ENCODE results near the gene MTX3.
A peak's percentile ranks its signal among the peaks of the same experiment; 100 is the strongest.

Gene MTX3

GRCh38 chr5:79966448-79966847, 24.6 kb downstream of the MTX3 start:
- peaks cover 16% of the 10 kb centered on the region for H3K27me3 Mint-ChIP-seq
- peaks cover 23% of the 10 kb centered on the region for H3K4me1 Mint-ChIP-seq
- no peak overlapping the region for H3K27ac Mint-ChIP-seq
- ATAC-seq = no peak
- H3K4me3 Mint-ChIP-seq = no peak overlapping the region
- no peaks in the 10 kb centered on the region for H3K9me3 Mint-ChIP-seq
- no peaks in the 10 kb centered on the region for H3K36me3 Mint-ChIP-seq (ENCODE audit: low read depth)
- DNase-seq = no peak

DNA sequence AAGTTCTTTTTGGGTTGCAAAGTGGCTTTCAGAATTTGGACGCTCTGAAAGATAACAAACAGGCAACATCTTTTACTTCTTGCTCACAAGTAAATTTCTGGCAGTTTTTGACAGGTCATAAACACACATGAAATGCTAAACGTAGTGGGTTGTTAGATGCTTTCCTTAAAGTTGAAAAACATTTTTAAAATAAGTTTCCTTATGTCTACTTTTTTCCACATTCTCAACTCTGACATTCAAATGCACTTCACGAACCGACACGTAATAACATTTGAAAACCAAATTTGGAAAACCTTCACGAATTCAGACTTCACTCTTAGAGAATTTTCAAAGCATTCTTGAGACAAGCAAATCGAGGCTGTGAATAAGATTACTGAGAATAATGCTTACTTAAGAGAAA, 26.9 kb downstream of the MTX3 start:
- Mint-ChIP-seq H3K9me3 (peaks cover 4% of the 10 kb centered on the region), H3K27me3 (peaks cover 10% of the 10 kb centered on the region)

DNA sequence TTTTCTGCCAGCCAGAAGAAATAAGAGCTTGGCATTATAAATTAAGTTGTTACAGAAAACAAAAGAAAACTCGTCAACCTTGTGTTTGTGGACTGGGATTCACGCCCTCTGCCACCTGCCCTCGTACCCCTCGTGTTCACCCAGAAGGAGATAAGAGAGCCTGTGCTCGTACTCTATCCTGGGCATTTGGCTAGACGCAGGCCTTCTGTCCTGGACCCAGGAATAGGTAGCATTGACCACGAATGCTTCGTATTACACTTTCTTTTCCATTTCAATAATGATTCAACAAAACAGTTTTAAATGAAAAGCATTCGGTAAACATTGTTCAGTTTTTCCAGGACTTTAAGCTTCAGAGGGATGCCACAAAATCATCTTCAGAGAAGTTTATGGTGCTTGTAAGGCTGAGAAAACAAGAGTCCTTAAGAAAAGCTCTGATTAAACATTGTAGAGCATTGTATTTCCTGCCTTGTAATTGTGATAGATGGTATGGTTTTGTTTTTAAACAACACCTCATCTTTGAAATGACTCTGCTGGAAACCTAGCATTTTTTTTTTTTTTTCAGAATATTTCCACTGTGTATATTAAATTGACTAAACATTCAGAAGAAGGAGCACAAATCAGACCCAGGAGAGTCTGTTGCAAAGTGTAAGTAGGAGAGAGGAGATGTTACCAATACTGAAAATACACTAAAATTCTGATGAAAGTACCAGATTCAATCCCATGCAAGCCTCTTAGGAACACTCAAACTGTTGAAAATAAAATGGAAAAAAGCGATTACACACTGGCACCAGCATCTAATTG, 27.6 kb downstream of the MTX3 start:
- DNase-seq (no peak), ATAC-seq (peak; percentile 63)
- H3K4me3 Mint-ChIP-seq = no peak overlapping the region
- H3K9me3 Mint-ChIP-seq = peaks cover 4% of the 10 kb centered on the region
- no peaks in the 10 kb centered on the region for H3K36me3 Mint-ChIP-seq (ENCODE audit: low read depth)
- peaks cover 10% of the 10 kb centered on the region for H3K27me3 Mint-ChIP-seq
- peaks cover 23% of the 10 kb centered on the region for H3K4me1 Mint-ChIP-seq
- H3K27ac Mint-ChIP-seq = peak overlapping the region; percentile 75

More for the DNA sequence above, 26.9 kb downstream of the MTX3 start:
- ATAC-seq = no peak
- H3K27ac Mint-ChIP-seq = peak overlapping the region; percentile 75
- no peak overlapping the region for H3K4me3 Mint-ChIP-seq
- no peak for DNase-seq
- H3K36me3 Mint-ChIP-seq (ENCODE audit: low read depth) = no peaks in the 10 kb centered on the region
- H3K4me1 Mint-ChIP-seq = peaks cover 23% of the 10 kb centered on the region

DNA sequence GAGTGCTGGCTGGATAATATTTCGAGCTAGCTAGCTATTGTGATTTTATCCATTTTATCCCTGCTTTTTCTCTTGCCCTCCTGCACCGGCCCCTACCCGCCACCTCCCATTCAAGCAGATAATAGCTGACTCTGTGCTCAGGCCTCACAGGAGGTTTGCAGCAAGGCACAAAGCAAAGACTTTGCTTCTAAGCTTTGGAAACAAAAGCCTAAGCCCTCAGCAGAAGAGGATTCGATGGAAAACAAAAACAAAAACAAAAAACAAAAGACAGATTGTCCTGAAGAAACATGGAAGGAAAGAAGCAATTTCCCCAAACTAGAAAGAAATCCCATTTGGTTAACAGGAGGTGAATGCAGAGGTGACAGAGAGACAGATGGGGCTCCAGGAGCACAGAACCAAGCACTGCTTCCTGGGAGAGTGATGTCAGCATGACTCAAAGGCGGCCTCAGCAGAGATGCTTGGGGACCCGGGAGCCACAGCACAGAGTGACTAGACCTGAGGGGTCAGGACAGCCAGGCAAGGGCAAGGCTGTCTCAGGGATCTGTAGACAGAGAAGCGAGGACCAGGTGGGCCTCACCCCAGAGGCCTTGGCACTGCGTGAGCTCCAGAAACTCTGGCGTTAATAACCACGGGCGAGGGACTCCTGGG, 28.4 kb downstream of the MTX3 start:
- Mint-ChIP-seq H3K36me3 (ENCODE audit: low read depth) (no peaks in the 10 kb centered on the region), H3K4me1 (peaks cover 23% of the 10 kb centered on the region), H3K9me3 (peaks cover 4% of the 10 kb centered on the region), H3K27ac (peak overlapping the region; percentile 75), H3K4me3 (no peak overlapping the region), H3K27me3 (peaks cover 8% of the 10 kb centered on the region)
- peak; percentile 96 for ATAC-seq
- DNase-seq = peak; percentile 53

DNA sequence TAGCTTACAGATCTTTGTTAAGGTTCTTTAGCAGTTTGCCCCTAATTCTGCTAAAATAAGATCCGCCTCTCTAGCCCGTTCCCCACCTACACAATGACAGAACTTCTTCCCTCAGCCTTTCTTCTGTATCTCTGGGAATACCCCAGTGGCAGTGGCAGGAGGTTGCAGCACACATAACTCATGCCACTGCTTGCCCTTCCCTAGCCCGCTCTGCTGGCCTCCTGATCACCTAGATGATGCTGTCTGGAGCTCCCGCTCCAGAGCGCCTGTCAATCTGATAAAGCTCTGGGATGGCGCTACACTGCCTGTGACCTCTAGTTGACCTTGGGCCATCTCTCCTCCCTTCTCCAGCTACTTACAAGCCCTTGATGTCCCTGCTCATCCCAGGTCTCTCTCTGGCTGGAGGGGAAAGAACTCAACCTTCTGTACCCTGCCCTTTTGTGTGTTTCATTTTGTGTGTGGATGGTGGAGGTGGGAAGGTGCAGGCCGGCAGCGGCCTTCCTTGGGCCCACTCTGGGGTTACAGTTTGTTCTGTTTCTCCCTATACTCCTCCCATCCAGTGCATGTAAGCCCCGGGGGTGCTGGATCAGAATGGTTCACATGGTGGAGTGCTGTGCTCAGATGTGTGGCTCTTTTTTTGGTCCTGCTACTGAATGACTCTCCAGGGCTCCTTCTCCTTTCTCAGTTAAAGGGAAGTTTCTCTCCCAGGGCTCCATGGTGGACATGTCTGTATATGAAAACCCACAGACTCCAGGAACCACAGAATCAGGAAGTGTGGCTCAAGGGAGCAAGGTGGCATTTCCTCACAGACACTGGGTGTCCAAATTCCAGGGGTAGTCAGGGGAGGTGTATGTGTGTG, 29.1 kb downstream of the MTX3 start:
- Mint-ChIP-seq H3K27me3 (peaks cover 6% of the 10 kb centered on the region), H3K9me3 (peaks cover 4% of the 10 kb centered on the region), H3K4me3 (no peak overlapping the region), H3K4me1 (peaks cover 23% of the 10 kb centered on the region), H3K36me3 (ENCODE audit: low read depth) (no peaks in the 10 kb centered on the region), H3K27ac (no peak overlapping the region)
- DNase-seq (no peak), ATAC-seq (no peak)

GRCh38 chr5:79959407-79959806, 31.7 kb downstream of the MTX3 start:
- H3K4me3 Mint-ChIP-seq = no peak overlapping the region

GRCh38 chr5:79955941-79956670, 35.0 kb downstream of the MTX3 start:
- H3K4me3 Mint-ChIP-seq = no peak overlapping the region
- H3K27ac Mint-ChIP-seq = no peak overlapping the region
- peaks cover 4% of the 10 kb centered on the region for H3K9me3 Mint-ChIP-seq
- ATAC-seq (peak; percentile 28), DNase-seq (no peak)
- H3K27me3 Mint-ChIP-seq = no peaks in the 10 kb centered on the region
- H3K36me3 Mint-ChIP-seq (ENCODE audit: low read depth) = no peaks in the 10 kb centered on the region
- H3K4me1 Mint-ChIP-seq = no peaks in the 10 kb centered on the region

More at GRCh38 chr5:79959407-79959806, 31.7 kb downstream of the MTX3 start:
- DNase-seq = no peak
- ATAC-seq = no peak
- Mint-ChIP-seq H3K9me3 (peaks cover 4% of the 10 kb centered on the region), H3K4me1 (peaks cover 21% of the 10 kb centered on the region), H3K36me3 (ENCODE audit: low read depth) (no peaks in the 10 kb centered on the region), H3K27me3 (peaks cover 3% of the 10 kb centered on the region), H3K27ac (no peak overlapping the region)

DNA sequence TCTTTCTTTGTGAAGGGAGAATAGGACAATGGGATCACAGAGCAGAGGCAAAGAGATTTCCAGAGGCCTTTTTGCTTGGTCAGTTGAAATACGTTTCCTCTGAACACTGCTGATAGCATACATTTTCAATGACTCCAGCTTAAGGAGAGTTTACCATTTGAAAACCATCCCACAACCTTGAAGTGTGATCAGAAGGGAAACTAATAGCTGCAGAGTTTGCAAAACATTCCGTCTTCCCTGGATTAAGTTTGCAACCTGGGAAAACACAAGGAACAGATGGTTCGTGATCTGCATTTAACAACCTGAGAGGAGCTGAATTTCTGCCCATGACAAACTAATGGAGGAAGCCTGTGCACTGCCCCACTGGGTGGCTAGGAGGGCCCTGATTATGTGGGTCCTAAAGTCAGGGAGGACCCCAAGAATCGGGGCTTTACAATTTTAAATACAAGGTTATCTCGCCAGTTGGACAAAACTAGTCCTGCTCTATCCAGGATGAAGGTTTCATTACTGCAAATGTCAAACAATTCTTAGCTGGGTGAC, 35.6 kb downstream of the MTX3 start:
- H3K27me3 Mint-ChIP-seq = no peaks in the 10 kb centered on the region
- H3K36me3 Mint-ChIP-seq (ENCODE audit: low read depth) = no peaks in the 10 kb centered on the region
- DNase-seq (no peak), ATAC-seq (no peak)
- no peak overlapping the region for H3K4me3 Mint-ChIP-seq
- no peak overlapping the region for H3K27ac Mint-ChIP-seq
- H3K4me1 Mint-ChIP-seq = no peaks in the 10 kb centered on the region
- peaks cover 4% of the 10 kb centered on the region for H3K9me3 Mint-ChIP-seq

DNA sequence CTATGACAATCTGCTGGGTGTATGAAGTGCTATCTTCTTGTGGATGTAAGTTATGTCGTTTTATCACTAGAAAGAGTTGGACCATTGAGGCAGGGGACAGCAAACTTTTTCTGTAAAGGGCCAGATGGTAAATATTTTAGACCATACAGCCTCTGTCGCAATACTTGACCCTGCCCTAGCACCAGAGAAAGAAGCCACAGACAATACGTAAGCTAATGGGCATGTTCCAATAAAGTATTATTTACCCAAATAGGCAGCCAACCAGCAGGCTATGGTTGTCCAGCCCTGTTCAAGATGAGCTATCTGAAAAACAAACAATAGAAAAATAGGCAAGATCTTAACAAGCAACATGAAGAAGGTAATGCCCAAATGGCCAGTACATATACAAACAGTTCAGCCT, 36.4 kb downstream of the MTX3 start:
- H3K9me3 Mint-ChIP-seq = peaks cover 4% of the 10 kb centered on the region
- H3K27ac Mint-ChIP-seq = no peak overlapping the region
- ATAC-seq (no peak), DNase-seq (no peak)
- H3K4me1 Mint-ChIP-seq = no peaks in the 10 kb centered on the region
- H3K4me3 Mint-ChIP-seq = no peak overlapping the region
- no peaks in the 10 kb centered on the region for H3K36me3 Mint-ChIP-seq (ENCODE audit: low read depth)
- no peaks in the 10 kb centered on the region for H3K27me3 Mint-ChIP-seq

DNA sequence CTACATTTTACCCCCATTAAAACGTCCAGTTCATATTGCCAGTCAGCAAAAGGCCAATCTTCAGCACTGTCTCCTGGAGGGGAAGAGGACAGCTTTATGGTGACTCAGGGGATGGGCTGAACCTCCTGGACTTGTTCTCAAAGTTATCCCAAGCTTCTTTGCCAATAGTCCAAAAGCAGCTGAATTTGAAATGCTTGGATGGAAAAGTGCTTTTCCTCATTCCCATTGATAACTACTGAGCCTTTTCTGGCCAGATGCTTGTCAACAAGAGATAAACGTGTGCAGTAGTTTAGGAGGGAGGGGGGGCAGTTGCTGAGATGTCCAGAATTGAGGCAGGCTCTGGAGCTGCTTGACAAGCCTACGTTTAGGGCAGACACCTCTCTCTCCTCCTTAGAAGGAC, 43.5 kb downstream of the MTX3 start:
- H3K9me3 Mint-ChIP-seq = no peaks in the 10 kb centered on the region
- H3K36me3 Mint-ChIP-seq (ENCODE audit: low read depth) = no peaks in the 10 kb centered on the region
- DNase-seq (no peak), ATAC-seq (no peak)
- H3K27ac Mint-ChIP-seq = no peak overlapping the region
- no peaks in the 10 kb centered on the region for H3K27me3 Mint-ChIP-seq
- no peaks in the 10 kb centered on the region for H3K4me1 Mint-ChIP-seq
- H3K4me3 Mint-ChIP-seq = no peak overlapping the region

GRCh38 chr5:79938468-79938867, 52.6 kb downstream of the MTX3 start:
- peaks cover 8% of the 10 kb centered on the region for H3K4me1 Mint-ChIP-seq
- no peak overlapping the region for H3K4me3 Mint-ChIP-seq
- H3K27ac Mint-ChIP-seq = no peak overlapping the region

GRCh38 chr5:79936646-79937216, 54.3 kb downstream of the MTX3 start:
- peaks cover 8% of the 10 kb centered on the region for H3K4me1 Mint-ChIP-seq
- DNase-seq (no peak), ATAC-seq (no peak)
- H3K27ac Mint-ChIP-seq = no peak overlapping the region
- H3K27me3 Mint-ChIP-seq = peaks cover 3% of the 10 kb centered on the region
- H3K36me3 Mint-ChIP-seq (ENCODE audit: low read depth) = no peaks in the 10 kb centered on the region
- no peaks in the 10 kb centered on the region for H3K9me3 Mint-ChIP-seq
- H3K4me3 Mint-ChIP-seq = no peak overlapping the region

More at GRCh38 chr5:79938468-79938867, 52.6 kb downstream of the MTX3 start:
- Mint-ChIP-seq H3K27me3 (peaks cover 3% of the 10 kb centered on the region), H3K9me3 (no peaks in the 10 kb centered on the region), H3K36me3 (ENCODE audit: low read depth) (no peaks in the 10 kb centered on the region)
- ATAC-seq = peak; percentile 79
- peak; percentile 28 for DNase-seq

DNA sequence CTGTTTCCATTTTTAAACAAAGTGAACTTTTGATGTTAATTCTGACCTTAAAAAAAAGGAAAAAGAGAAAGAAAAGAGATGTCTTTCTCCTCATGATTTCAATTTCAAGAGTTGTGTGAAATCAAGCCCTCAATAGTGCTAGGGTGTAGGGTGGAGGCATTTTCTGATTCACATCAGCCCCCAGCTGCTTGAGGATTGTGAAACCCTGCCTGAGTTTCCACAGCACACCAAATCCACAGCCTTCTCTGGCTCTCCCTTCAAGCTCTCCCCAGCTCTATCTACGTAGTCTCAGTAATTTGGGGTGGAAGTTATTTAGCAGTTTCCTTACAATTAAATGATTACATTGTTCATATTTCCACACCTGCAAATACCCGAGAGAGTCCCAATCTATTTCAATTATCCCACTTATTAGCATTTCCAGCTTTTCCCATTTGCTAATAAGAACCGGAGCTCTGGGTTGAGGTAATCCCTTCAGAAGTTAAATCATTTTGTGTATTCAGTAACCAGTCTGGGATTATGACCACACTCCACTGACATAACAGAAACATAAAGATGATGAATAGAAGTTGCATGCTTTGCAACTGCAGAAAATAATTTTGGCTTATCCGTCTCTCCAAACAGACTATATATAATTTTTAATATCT, 54.9 kb downstream of the MTX3 start:
- Mint-ChIP-seq H3K36me3 (ENCODE audit: low read depth) (no peaks in the 10 kb centered on the region), H3K27me3 (peaks cover 3% of the 10 kb centered on the region), H3K27ac (no peak overlapping the region), H3K4me3 (no peak overlapping the region), H3K4me1 (peaks cover 8% of the 10 kb centered on the region), H3K9me3 (no peaks in the 10 kb centered on the region)
- ATAC-seq = no peak
- no peak for DNase-seq
